Measurements from ENCODE around the gene KDM2A.

Gene KDM2A

GRCh38 chr11:67287355-67288197, 168.5 kb downstream of the KDM2A start:
- DNase-seq: no peak

GRCh38 chr11:67288198-67288451, 169.1 kb downstream of the KDM2A start:
- DNase-seq: no peak

GRCh38 chr11:67288452-67289225, 169.6 kb downstream of the KDM2A start:
- peak; percentile 88 for DNase-seq

- DNase-seq: no peak
Measured at GRCh38 chr11:67289226-67289650, 170.2 kb downstream of the KDM2A start, which contains the start of gene ANKRD13D. Gene ANKRD13D, plus strand, starts transcription at chr11:67289303. Its CDS starts 158 bp downstream, at chr11:67289461.

- no peak for DNase-seq
Measured at GRCh38 chr11:67289651-67290479, 170.8 kb downstream of the KDM2A start.

GRCh38 chr11:67290801-67291200, 171.7 kb downstream of the KDM2A start:
- no peak for DNase-seq

GRCh38 chr11:67291481-67292381, 172.7 kb downstream of the KDM2A start:
- DNase-seq: no peak

GRCh38 chr11:67292671-67293070, 173.6 kb downstream of the KDM2A start:
- no peak for DNase-seq

GRCh38 chr11:67293090-67293489, 174.0 kb downstream of the KDM2A start:
- peak; percentile 48 for DNase-seq

- DNase-seq: no peak
Measured at GRCh38 chr11:67295846-67296245, 176.8 kb downstream of the KDM2A start.

GRCh38 chr11:67298786-67299185, 179.7 kb downstream of the KDM2A start:
- DNase-seq: no peak

- DNase-seq: no peak
Measured at GRCh38 chr11:67299471-67300191, 180.6 kb downstream of the KDM2A start.

GRCh38 chr11:67300256-67300755, 181.2 kb downstream of the KDM2A start:
- no peak for DNase-seq

GRCh38 chr11:67300756-67301312, 181.8 kb downstream of the KDM2A start:
- no peak for DNase-seq

GRCh38 chr11:67301313-67301921, 182.4 kb downstream of the KDM2A start:
- DNase-seq: no peak

- DNase-seq: peak; percentile 47
Measured at GRCh38 chr11:67301951-67302516, 183.0 kb downstream of the KDM2A start.

- DNase-seq: no peak
Measured at GRCh38 chr11:67302571-67303131, 183.6 kb downstream of the KDM2A start.

GRCh38 chr11:67303132-67303834, 184.2 kb downstream of the KDM2A start, which contains the start of gene SSH3:
Gene SSH3, plus strand, starts transcription at chr11:67303530. Its CDS starts 96 bp downstream, at chr11:67303626.
- DNase-seq: peak; percentile 50

Data from fibroblast of skin of scalp (primary cell).